SK-N-SH treated with all-trans-retinoic acid at 6 μM for 48 hours (cell line): ENCODE measurements around the gene KCNC4.

ENCODE experiments used
- ATAC-seq: fragments of 200-7000 bp; cut with Tn5 transposase; 3 replicates; pipeline ENCODE4 v1.9.1; 2020; ENCODE audit warnings: mild to moderate bottlenecking, moderate library complexity
- ARNTL ChIP-seq: fragments of 450-650 bp; formaldehyde crosslinking; IDR thresholded peaks from 2 replicates; pipeline ENCODE4 v1.5.0; 2020; ENCODE audit warnings: low read depth, mild to moderate bottlenecking, moderate library complexity, borderline replicate concordance
- BACH2 ChIP-seq: fragments of 250-450 bp; sonication (Bioruptor Pico); IDR thresholded peaks from 2 replicates; pipeline ENCODE4 v1.9.0; 2021; ENCODE audit warnings: mild to moderate bottlenecking, borderline replicate concordance
- CREB5 ChIP-seq: fragments of 250-450 bp; sonication (Bioruptor Pico); IDR thresholded peaks from 2 replicates; pipeline ENCODE4 v1.5.1; 2020; ENCODE audit warnings: low read depth, mild to moderate bottlenecking, moderate library complexity
- CSRNP3 ChIP-seq: fragments of 250-450 bp; sonication (Bioruptor Pico); IDR thresholded peaks from 2 replicates; pipeline ENCODE4 v1.5.1; 2021; ENCODE audit warnings: mild to moderate bottlenecking, moderate library complexity
- ESRRG ChIP-seq: fragments of 250-450 bp; sonication (Bioruptor Pico); IDR thresholded peaks from 2 replicates; pipeline ENCODE4 v1.6.1; 2021; ENCODE audit warnings: mild to moderate bottlenecking
- ISL1 ChIP-seq: fragments of 250-450 bp; sonication (Bioruptor Pico); IDR thresholded peaks from 2 replicates; pipeline ENCODE4 v2.1.2; 2022; ENCODE audit warnings: mild to moderate bottlenecking, moderate library complexity
- OSR1 ChIP-seq: fragments of 250-450 bp; sonication (Bioruptor Pico); IDR thresholded peaks from 2 replicates; pipeline ENCODE4 v1.8.0; 2022; ENCODE audit warnings: moderate library complexity, mild to moderate bottlenecking, inconsistent platforms
- PATZ1 ChIP-seq: fragments of 250-450 bp; sonication (Bioruptor Pico); IDR thresholded peaks from 2 replicates; pipeline ENCODE4 v1.8.0; 2020; ENCODE audit warnings: mild to moderate bottlenecking, moderate library complexity, borderline replicate concordance
- RARB ChIP-seq: fragments of 250-450 bp; sonication (Bioruptor Pico); IDR thresholded peaks from 2 replicates; pipeline ENCODE4 v1.8.0; 2021; ENCODE audit warnings: mild to moderate bottlenecking, moderate library complexity
- SNAI2 ChIP-seq: fragments of 250-450 bp; sonication (Bioruptor Pico); IDR thresholded peaks from 2 replicates; pipeline ENCODE4 v1.5.0; 2020; ENCODE audit warnings: mild to moderate bottlenecking, moderate library complexity
- TCF4 ChIP-seq: fragments of 250-450 bp; sonication (Bioruptor Pico); IDR thresholded peaks from 2 replicates; pipeline ENCODE4 v1.8.0; 2021; ENCODE audit warnings: mild to moderate bottlenecking, moderate library complexity, borderline replicate concordance
- TOX ChIP-seq: fragments of 250-450 bp; sonication (Bioruptor Pico); IDR thresholded peaks from 2 replicates; pipeline ENCODE4 v1.8.0; 2021; ENCODE audit warnings: mild to moderate bottlenecking, moderate library complexity, borderline replicate concordance
- TSHZ2 ChIP-seq: fragments of 250-450 bp; sonication (Bioruptor Pico); IDR thresholded peaks from 2 replicates; pipeline ENCODE4 v1.5.0; 2020; ENCODE audit warnings: mild to moderate bottlenecking, moderate library complexity
- ZC3H10 ChIP-seq: fragments of 250-450 bp; sonication (Bioruptor Pico); IDR thresholded peaks from 2 replicates; pipeline ENCODE4 v1.5.1; 2021; ENCODE audit warnings: mild to moderate bottlenecking, moderate library complexity
- ZFP3 ChIP-seq: fragments of 250-450 bp; sonication (Bioruptor Pico); IDR thresholded peaks from 2 replicates; pipeline ENCODE4 v1.5.0; 2020; ENCODE audit warnings: mild to moderate bottlenecking, moderate library complexity
- ZFP30 ChIP-seq: fragments of 450-650 bp; formaldehyde crosslinking; IDR thresholded peaks from 2 replicates; pipeline ENCODE4 v1.5.0; 2022; ENCODE audit warnings: mild to moderate bottlenecking, moderate library complexity
- ZNF565 ChIP-seq: fragments of 450-650 bp; formaldehyde crosslinking; conservative IDR thresholded peaks from 2 replicates; pipeline ENCODE4 v1.5.0; 2020; ENCODE audit warnings: low read depth, mild to moderate bottlenecking, moderate library complexity

KCNC4 gene

GRCh38 chr1:110254604-110255391, 44.7 kb downstream of the KCNC4 start:
- ATAC-seq: no peak
- TF ChIP-seq CREB5 (CRISPR knock-in tag) (no peak), ZNF565 (no peak), ZFP3 (no peak), ZC3H10 (CRISPR knock-in tag) (no peak), TOX (CRISPR knock-in tag) (no peak), ARNTL (CRISPR knock-in tag) (no peak), TSHZ2 (CRISPR knock-in tag) (no peak), RARB (CRISPR knock-in tag) (no peak), PATZ1 (no peak), OSR1 (CRISPR knock-in tag) (no peak), ZFP30 (no peak), SNAI2 (CRISPR knock-in tag) (no peak), ISL1 (CRISPR knock-in tag) (no peak), CSRNP3 (CRISPR knock-in tag) (no peak), TCF4 (no peak), ESRRG (CRISPR knock-in tag) (no peak)

- ATAC-seq: no peak
- TF ChIP-seq TSHZ2 (CRISPR knock-in tag) (no peak), CREB5 (CRISPR knock-in tag) (no peak), ESRRG (CRISPR knock-in tag) (no peak), TOX (CRISPR knock-in tag) (no peak), CSRNP3 (CRISPR knock-in tag) (no peak), BACH2 (CRISPR knock-in tag) (no peak)
These were observed 45.3 kb downstream of the KCNC4 start for GRCh38 chr1:110255392-110255787.
